ENCODE results near the gene RNF114. TPM values are rescaled to one million over a fixed set of nuclear protein-coding genes. Genes with fewer than 3 reads are reported as not detected.
"Not testable (repeated sequence)": the region's sequence is repeated elsewhere in the genome, so short reads cannot be mapped to it uniquely, and the experiment has no call there.

RNF114 gene
- total RNA-seq, 3 donors from 2014 or later, result 81.3 to 89.0 (median 88.2) TPM

GRCh38 chr20:49948178-49948577, 12.0 kb downstream of the RNF114 start:
- H3K4me3 ChIP-seq, result no peak overlapping the region
- ATAC-seq (no peak), DNase-seq (no peak)
- H3K9me3 ChIP-seq, result no peaks in the 10 kb centered on the region
- H3K4me1 ChIP-seq (ENCODE audit: low read depth), result peaks cover 6% of the 10 kb centered on the region
- TF ChIP-seq, protein P1, sequence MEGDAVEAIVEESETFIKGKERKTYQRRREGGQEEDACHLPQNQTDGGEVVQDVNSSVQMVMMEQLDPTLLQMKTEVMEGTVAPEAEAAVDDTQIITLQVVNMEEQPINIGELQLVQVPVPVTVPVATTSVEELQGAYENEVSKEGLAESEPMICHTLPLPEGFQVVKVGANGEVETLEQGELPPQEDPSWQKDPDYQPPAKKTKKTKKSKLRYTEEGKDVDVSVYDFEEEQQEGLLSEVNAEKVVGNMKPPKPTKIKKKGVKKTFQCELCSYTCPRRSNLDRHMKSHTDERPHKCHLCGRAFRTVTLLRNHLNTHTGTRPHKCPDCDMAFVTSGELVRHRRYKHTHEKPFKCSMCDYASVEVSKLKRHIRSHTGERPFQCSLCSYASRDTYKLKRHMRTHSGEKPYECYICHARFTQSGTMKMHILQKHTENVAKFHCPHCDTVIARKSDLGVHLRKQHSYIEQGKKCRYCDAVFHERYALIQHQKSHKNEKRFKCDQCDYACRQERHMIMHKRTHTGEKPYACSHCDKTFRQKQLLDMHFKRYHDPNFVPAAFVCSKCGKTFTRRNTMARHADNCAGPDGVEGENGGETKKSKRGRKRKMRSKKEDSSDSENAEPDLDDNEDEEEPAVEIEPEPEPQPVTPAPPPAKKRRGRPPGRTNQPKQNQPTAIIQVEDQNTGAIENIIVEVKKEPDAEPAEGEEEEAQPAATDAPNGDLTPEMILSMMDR (IDR thresholded peaks at IDR 0.05), result no peak
- intact Hi-C loops (cut with DNase I, micrococcal nuclease), result no loop called here
- H3K36me3 ChIP-seq (ENCODE audit: low read depth), result peaks cover 9% of the 10 kb centered on the region

- ATAC-seq, result no peak
- H3K9me3 ChIP-seq, result no peaks in the 10 kb centered on the region
- peaks cover 4% of the 10 kb centered on the region for H3K4me1 ChIP-seq (ENCODE audit: low read depth)
- no peak overlapping the region for H3K4me3 ChIP-seq
- TF ChIP-seq, protein P1 (IDR thresholded peaks at IDR 0.05), result no peak
- intact Hi-C loops (cut with DNase I, micrococcal nuclease), result no loop called here
- no peak for DNase-seq
- peaks cover 9% of the 10 kb centered on the region for H3K36me3 ChIP-seq (ENCODE audit: low read depth)
Observed at GRCh38 chr20:49948809-49949507, 12.8 kb downstream of the RNF114 start.

GRCh38 chr20:49951151-49951550, 15.0 kb downstream of the RNF114 start:
- ATAC-seq (no peak), DNase-seq (no peak)
- Histone ChIP-seq H3K4me3 (no peak overlapping the region), H3K4me1 (ENCODE audit: low read depth) (no peaks in the 10 kb centered on the region), H3K36me3 (ENCODE audit: low read depth) (peaks cover 9% of the 10 kb centered on the region), H3K9me3 (no peaks in the 10 kb centered on the region)
- TF ChIP-seq, protein P1 (IDR thresholded peaks at IDR 0.05), result no peak
- intact Hi-C loops (cut with DNase I, micrococcal nuclease), result no loop called here

GRCh38 chr20:49955167-49955566, 19.0 kb downstream of the RNF114 start:
- no peaks in the 10 kb centered on the region for H3K9me3 ChIP-seq
- H3K36me3 ChIP-seq (ENCODE audit: low read depth), result no peaks in the 10 kb centered on the region
- intact Hi-C loops (cut with DNase I, micrococcal nuclease), result no loop called here
- no peak overlapping the region for H3K4me3 ChIP-seq
- ATAC-seq (no peak), DNase-seq (no peak)
- H3K4me1 ChIP-seq (ENCODE audit: low read depth), result no peaks in the 10 kb centered on the region
- TF ChIP-seq, protein P1 (IDR thresholded peaks at IDR 0.05), result no peak

DNA sequence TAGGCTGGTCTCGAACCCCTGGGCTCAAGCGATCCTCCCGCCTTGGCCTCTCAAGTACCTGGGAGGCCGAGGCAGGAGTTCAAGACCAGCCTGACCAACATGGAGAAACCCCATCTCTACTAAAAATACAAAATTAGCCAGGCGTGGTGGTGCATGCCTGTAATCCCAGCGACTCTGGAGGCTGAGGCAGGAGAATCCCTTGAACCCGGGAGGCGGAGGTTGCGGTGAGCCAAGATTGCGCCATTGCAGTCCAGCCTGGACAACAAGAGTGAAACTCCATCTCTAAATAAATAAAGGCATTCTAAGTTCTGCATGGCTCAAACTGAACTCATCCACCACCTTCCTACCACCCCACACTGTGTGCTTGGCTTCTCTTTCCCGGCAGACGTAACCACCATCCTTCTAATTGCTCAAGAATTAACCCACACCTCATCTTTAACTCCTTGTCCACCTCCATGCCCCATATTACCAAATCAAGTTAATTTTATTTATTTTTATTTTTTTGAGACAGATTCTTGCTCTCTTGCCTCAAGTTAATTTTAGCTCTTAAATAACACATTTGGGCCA, 19.7 kb downstream of the RNF114 start:
- intact Hi-C loops (cut with DNase I, micrococcal nuclease); H3K36me3 ChIP-seq (ENCODE audit: low read depth); H3K4me3 ChIP-seq; DNase-seq; ATAC-seq; H3K9me3 ChIP-seq; H3K4me1 ChIP-seq (ENCODE audit: low read depth): not testable (repeated sequence)

DNA sequence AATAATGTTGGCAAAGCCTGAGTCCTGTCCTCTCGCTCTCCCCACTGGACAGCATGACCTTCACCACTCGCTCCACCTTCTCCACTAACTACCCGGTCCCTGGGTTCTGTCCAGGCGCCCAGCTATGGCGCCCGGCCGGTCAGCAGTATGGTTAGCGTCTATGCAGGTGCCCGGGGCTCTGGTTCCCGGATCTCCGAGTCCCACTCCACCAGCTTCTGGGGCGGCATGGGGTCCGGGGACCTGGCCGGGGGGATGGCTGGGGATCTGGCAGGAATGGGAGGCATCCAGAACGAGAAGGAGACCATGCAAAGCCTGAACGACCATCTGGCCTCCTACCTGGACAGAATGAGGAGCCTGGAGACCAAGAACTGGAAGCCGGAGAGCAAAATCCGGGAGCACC, 20.5 kb downstream of the RNF114 start:
- TF ChIP-seq, protein P1 (IDR thresholded peaks at IDR 0.05), result no peak
- intact Hi-C loops (cut with DNase I, micrococcal nuclease), result no loop called here
- H3K36me3 ChIP-seq (ENCODE audit: low read depth), result no peaks in the 10 kb centered on the region
- ATAC-seq (no peak), DNase-seq (no peak)
- no peak overlapping the region for H3K4me3 ChIP-seq
- H3K4me1 ChIP-seq (ENCODE audit: low read depth), result no peaks in the 10 kb centered on the region
- no peaks in the 10 kb centered on the region for H3K9me3 ChIP-seq

DNA sequence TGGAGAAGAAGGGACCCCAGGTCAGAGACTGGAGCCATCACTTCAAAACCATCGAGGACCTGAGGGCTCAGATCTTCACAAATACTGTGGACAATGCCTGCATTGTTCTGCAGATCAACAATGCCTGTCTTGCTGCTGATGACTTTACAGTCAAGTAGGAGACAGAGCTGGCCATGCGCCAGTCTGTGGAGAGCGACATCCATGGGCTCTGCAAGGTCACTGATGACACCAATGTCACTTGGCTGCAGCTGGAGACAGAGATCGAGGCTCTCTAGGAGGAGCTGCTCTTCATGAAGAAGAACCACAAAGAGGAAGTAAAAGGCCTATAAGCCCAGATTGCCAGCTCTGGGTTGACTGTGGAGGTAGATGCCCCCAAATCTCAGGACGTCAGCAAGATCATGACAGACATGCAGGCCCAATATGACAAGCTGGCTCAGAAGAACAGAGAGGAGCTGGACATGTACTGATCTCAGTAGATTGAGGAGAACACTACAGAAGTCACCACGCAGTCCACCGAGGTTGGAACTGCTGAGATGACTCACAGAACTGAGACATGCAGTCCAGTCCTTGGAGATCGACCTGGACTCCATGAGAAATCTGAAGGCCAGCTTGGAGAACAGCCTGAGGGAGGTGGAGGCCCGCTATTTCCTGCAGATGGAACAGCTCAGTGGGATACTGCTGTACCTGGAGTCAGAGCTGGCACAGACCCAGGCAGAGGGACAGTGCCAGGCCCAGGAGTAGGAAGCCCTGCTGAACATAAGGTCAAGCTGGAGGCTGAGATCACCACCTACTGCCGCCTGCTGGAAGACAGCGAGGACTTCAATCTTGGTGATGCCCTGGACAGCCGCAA, 21.1 kb downstream of the RNF114 start:
- intact Hi-C loops (cut with DNase I, micrococcal nuclease), result not testable (repeated sequence)

More for the DNA sequence above, 21.1 kb downstream of the RNF114 start:
- not testable (repeated sequence) for DNase-seq; H3K36me3 ChIP-seq (ENCODE audit: low read depth); H3K9me3 ChIP-seq; H3K4me1 ChIP-seq (ENCODE audit: low read depth); H3K4me3 ChIP-seq; ATAC-seq
